HFF-Myc (cell line): ENCODE results near the gene GNA12.

Source experiments
- DNase-seq: peaks from one replicate; pipeline ENCODE4 v3.0.0-alpha.2; 2011; ENCODE audit warnings: low read depth; ENCODE audit errors: extremely low read depth
- H3K4me3 ChIP-seq: replicated peaks from 2 replicates; pipeline ENCODE4 v1.5.1; 2011; ENCODE audit warnings: low read depth, mild to moderate bottlenecking, control low read depth, low read length
- CTCF ChIP-seq: IDR thresholded peaks from 2 replicates; pipeline ENCODE4 v1.5.1; 2012; ENCODE audit warnings: mild to moderate bottlenecking, low read depth, low read length, control low read depth; ENCODE audit errors: missing control alignments

GNA12 gene

GRCh38 chr7:2840458-2840857, 3.6 kb downstream of the GNA12 start:
- DNase-seq, result no peak
- H3K4me3 ChIP-seq, result no peak overlapping the region
- no peak for TF ChIP-seq CTCF

GRCh38 chr7:2838873-2839578, 5.1 kb downstream of the GNA12 start:
- no peak overlapping the region for H3K4me3 ChIP-seq
- no peak for DNase-seq

GRCh38 chr7:2838451-2838850, 5.7 kb downstream of the GNA12 start:
- DNase-seq, result no peak
- no peak overlapping the region for H3K4me3 ChIP-seq
- no peak for TF ChIP-seq CTCF

More at GRCh38 chr7:2838873-2839578, 5.1 kb downstream of the GNA12 start:
- TF ChIP-seq CTCF, result no peak

GRCh38 chr7:2837496-2837895, 6.6 kb downstream of the GNA12 start:
- no peak for DNase-seq
- no peak for TF ChIP-seq CTCF
- H3K4me3 ChIP-seq, result no peak overlapping the region

- no peak overlapping the region for H3K4me3 ChIP-seq
- TF ChIP-seq CTCF, result no peak
- DNase-seq, result no peak
These were observed 9.2 kb downstream of the GNA12 start for GRCh38 chr7:2834748-2835441.

- TF ChIP-seq CTCF, result no peak
- no peak for DNase-seq
- no peak overlapping the region for H3K4me3 ChIP-seq
These were observed 10.8 kb downstream of the GNA12 start for GRCh38 chr7:2833083-2833910.
